Stimulated activated CD8-positive, alpha-beta memory T cell treated with anti-CD3 and anti-CD28 coated beads, Interleukin-15, amount 100 ng/mL, for 1 hour (primary cell): Measurements from ENCODE around the gene TACC2.

ENCODE experiments used
- DNase-seq: peaks from one replicate; pipeline ENCODE4 v3.0.0-alpha.2; 2020; ENCODE audit warnings: low read depth

TACC2 gene

DNA sequence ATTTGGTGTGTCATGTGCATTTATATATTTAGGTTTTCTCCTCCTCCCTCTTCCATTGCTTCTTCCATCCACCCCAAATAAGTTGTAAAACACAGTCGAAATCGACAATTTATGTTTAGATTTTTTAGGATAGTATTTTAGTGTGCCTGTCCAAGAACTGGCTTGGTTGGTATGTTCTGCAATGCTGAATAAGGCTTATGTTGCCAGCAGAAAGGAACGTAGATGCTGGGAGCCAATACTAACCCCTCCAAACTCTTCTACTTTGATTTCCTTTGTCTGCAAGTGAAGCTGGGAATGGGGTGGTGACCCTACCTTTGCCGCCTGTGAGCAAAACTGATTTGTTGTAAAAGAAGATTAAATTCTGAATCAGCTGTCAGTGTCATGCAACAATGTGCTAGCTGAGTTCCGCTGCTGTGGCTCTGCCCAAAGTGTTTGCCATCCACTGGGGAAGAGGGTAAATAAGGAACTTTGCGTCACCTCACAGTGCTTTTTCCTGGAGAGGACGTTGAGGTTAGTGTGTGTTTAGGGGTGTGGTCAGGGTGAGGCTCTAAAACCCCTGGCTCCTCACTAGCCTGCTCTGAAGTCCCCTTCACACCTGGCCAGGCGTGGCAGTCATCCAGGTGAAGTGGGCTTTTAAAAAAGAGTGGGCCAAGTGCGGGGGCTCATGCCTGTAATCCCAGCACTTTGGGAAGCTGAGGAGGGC lies 44.4 kb downstream of the TACC2 start:
- no peak for DNase-seq

DNA sequence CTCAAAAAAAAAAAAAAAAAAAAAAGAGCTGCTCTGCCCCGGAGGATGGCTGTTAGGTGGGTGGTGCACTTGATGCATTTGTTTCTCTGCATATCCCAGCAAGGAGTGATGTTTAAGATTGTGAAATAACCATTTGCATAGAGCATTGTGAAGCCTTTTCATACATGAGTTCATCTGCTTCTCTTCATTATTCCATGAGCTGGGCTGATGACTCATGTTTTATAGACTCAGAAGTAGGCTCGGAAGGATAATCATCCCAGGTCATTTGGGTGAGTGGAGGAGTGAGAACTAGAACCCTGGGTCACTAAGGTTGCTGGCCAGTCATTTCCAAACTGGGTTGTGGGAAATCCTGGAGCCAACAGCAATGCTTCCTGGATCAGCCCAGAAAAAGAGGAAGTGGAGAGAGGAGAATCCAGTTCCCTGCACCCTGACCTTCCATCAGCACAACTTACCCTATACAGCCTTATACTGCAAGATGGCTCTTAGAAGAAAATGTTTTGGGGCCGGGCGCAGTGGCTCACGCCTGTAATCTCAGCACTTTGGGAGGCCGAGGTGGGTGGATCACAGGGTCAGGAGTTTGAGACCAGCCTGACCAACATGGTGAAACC lies 45.3 kb downstream of the TACC2 start:
- DNase-seq: no peak

DNA sequence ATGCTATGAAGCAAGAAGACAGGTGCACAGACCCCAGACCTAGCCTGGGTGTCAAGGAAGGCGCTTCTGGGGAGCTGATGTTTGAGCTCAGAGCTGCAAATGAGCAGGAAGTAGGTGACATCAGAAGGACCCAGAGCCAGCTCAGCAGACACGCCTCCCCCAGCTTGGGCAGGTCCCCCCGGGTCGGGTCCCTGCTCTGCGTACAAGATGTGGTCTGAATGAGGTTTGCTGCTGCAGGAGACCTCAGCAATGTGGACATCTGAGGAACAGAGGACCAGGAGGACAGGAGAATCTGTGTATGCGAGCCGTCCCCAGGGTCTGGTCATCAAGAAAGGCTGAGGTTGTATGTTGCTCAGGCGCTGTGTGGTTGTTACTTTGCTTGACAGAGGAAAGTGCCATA lies 51.8 kb downstream of the TACC2 start:
- no peak for DNase-seq

DNA sequence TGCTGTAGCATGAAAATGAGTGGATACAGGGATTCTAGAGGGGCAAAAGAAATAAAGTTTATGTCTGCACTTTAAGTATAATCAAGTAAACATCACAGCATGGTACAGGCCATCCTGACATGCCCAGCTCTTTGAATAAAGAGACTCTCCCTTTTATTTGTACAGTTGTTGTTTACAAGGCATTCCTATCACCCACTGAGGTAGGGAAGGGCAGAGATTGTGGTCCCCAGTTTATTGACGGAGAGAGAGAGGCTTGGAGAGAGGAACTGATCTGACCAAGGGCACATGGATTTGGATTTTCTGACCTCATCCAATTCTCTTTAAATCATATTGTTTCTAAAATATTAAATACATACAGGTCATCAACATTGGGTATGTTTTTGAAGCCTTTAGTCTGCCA lies 53.9 kb downstream of the TACC2 start:
- no peak for DNase-seq

DNA sequence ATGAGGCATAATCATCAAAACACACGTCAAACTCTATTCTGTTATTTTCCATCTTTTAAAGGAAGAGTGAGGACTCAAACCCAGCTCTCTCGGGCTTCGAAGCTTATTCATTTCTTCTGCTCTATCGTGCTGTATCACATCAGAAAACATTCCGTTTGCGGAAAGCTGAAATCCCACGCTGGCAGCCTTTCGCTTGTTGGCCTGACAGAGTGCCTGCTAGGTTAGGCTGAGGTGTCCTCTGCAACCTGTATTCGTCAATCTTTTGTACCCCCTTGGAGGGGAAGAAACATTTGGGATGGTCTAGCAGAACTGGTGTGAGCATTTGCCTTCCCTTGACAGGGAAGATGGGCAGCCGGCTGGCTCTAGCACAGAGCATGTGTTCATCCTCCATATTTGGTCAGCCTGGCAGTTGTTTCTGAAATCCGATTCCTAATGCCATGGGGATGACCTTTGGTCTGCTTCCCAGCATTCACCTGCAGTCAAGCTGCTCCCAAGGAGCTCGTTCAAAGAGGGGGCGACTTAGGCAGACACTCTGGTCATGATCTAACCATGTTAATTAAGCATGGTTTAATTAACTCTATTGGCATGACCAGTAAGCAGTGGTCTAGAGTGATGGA lies 55.2 kb downstream of the TACC2 start:
- no peak for DNase-seq

DNA sequence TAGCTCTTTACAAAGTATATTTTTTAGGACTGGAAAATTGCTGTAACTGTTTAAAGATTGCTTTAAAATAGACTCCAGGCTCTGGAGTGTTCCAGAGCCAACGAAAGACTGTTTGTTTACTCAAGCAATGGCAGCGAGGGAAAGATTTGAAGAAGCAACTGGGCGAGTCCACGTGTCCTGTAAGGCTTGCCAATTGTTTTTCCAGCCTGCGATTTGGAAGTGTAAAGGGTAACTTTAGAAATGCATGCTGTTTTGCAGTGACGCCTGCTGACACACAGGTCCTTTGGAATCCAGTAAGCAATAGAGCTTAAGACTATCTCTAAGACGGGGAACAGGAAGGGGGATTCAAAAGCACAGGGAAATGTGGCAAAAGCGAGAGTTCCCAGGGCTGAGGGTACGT lies 55.8 kb downstream of the TACC2 start:
- DNase-seq: no peak

DNA sequence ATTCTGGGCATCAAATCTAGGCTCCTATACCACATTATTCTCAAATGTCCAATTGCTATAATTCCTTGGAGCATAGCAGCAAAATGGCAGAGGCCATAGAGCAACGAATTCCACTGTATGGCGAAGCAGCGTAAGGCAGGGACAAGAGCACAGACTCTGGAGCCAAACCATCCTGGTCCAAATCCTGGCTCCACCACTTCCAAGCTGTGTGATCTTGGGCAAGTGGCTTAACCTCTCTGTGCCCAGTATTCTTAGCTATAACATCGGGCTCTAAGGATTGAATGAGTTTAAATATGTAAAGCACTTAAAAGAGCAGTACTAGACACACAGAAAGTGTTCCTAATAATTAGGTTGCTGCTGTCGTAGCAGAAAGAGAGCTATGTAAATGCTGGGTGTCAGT lies 56.2 kb downstream of the TACC2 start:
- DNase-seq: no peak

DNA sequence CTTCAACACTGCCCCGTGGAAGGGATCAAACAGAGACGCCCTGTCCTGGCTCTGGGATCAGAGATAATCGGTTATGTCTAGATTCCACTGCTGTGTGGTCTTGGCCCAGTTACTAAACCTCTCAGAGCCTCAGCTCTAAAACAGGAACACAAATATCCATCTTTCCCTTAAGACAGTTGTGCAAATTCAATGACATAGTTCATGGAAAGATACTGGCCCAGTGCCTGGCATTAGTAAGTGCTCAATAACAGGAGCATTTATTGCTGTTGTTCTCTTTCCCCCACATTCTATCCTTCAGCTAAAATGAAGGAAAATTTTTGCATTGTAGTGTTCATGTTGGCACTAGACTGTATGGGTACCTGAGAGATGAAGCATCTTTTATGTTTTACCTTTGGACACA lies 58.6 kb downstream of the TACC2 start:
- DNase-seq: no peak

DNA sequence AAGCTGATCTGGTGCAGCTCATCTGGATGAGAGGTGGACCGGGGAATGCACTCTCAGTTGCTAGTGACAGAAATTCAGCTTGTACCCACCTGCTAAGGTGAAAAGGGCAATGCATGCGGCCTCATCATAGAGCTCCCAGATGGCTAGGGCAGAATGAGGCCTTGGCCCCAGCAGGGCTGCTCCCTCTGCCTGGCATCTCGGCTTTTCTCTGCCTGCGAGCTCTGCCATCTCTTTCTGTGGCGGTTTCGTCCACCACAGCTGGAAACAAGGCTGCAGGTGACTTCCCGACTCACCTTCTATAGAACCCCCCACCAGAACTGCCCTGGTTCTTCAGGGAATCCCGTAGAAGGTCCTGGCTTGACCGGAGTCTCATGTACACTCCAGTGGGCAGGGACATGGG lies 60.1 kb downstream of the TACC2 start:
- no peak for DNase-seq

DNA sequence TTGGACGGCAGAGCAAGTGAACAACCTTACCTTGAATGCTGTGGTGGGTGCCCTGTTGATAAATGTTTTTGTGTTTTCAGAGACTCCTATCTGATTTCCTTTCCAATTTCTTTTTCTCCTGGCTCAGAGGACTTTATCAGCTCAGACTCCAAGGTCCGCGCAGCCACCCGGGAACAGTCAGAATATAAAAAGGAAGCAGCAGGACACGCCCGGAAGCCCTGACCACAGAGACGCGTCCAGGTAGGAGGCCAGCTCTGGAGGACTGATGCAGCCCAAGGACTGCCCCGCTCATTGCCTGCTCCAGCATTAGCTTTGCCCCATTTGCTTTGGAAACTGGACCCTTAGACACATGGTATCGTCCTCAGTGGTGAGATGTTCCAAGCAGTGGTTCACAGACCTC lies 61.3 kb downstream of the TACC2 start:
- no peak for DNase-seq

DNA sequence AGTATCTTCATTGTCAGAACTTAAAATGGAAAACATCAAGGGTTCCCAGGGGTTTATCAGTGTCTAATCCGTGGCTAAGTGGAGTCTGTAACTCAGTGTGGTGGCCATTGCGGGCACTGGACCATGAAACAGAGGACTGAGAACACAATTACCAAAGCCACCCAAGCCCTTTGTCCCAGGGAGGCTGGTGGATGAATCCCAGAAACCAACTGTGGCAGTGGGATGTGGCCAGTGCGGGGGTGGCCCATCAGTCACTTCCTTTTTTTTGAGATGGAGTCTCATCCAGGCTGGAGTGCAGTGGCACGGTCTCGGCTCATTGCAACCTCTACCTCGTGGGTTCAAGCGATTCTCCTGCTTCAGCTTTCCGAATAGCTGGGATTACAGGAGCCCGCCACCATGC lies 61.8 kb downstream of the TACC2 start:
- no peak for DNase-seq

DNA sequence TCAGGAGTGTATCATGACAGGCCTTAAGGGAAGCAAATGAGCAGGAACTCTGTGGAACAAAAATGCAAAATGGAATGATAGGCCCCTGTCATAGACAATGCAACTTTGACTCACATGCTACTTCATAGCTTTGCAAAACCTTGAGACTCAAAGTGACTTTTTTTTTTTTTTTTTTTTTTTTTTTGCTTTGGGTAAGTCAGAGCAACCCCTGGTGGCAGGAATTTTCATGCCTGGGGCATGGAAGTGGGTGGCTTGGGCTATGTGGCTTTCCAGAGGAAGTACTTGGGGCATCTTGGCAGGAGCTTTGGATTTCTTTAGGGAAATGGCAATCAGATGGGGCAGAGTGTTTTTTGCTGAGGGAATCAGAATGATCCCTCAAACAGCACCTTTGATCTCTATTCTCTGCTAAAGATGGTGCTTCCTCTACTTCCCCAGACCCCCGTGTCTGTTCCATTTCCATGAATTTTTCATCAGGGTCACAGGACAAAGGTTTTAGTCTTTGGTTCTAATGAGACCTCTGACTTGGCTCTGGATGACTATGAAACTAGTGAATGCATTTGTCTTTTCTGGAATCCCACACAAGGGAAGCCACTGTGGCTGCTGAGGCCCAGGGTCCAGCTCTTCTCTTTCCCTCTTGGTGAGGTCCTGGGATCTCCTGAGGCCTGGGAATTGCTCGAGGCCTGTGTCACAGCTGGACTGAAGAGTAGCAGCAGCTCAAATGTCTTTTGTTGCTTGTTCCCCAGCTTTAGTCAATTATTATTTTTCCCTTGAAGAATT lies 62.8 kb downstream of the TACC2 start:
- DNase-seq: no peak

DNA sequence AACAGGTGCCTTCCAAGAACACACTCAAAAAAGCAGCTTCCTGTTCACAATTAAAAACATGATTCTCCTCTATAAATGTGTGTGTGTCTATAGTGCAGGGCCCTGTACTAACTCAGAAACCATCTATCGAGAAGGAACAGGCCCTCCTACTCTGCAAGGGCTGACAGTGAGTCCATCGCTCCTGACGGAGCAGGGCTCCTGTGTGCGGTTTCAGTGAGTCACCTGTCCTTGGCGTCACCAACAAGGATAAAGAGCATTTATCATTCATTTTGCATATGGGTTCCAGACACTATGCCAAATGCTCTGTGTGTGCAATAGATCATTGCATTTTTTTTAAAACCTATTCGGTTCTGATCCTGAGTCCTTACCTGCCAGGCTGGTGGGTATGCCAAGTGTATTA lies 63.7 kb downstream of the TACC2 start:
- no peak for DNase-seq

DNA sequence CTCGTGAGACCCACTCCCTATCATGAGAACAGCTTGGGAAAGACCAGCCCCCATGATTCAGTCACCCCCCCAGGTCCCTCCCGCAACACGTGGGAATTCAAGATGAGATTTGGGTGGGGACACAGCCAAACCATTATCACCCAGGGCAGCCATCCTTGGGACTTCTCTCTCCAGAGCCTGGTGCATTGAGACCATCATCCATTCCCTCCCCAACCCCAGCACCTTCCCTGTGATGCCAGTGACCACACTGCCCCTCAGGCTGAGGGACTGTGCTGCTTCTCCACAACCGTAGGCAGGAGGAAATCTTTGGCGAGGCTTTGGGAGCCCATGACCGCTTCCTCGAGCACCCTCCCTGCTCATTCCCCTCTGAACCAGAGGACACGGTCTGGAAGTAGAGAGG lies 64.4 kb downstream of the TACC2 start:
- no peak for DNase-seq

DNA sequence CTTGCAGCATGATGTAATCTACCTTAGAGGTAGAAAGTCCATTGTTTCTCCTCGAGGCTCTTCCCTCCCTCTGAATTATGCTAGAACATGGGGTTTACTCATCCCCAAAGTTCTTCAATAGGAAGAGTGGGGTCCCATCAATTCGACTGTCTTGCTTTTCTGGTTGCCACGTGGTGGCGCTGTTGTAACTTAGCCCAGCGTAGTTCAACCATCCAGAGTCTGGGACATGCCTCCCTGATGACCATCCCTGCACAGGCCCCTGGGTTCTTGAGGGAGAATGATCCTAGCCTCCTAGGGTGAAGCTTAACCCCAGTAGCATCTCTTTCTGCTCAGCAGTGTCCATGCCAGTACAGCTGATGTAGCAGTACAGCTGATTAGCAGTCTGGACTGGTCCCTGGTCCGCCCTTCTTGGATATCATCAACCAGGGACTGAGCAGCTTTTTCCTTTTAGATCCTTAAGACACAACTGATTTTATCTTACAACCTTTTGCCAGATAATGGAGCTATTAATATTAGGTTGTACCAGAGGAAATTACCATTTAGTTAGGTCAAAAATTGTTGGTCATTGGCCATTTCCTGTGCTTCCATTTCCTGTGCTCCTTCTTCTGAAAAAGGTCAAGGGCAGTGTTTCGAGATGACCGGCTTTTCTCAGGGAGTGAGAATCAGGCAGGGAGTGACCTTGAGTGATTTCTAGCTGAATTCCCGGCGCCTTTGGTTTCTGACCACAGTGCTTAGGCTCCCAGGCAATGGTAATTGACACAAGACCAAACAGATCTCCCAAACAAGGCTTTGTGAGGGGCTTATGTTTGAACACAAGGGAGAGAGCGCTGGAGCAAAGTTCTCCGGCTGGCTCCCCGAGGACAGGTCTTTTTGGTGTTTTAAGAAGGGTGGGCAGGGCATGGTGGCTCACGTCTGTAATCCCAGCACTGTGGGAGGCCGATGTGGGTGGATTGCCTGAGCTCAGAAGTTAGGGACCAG lies 65.4 kb downstream of the TACC2 start:
- DNase-seq: no peak

DNA sequence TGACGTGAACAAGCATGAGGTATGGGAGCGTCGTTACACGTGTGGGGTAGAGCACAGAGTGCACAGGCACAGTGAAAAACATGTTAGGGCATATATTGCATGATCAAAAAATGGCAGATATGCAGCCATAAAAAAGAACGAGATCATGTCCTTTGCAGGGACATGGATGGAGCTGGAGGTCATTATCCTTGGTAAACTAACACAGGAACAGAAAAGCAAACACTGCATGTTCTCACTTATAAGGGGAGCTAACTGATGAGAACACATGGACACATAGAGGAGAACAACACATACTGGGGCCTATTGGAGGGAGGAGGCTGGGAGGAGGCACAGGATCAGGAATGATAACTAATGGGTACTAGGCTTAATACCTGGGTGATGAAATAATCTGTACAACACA lies 66.3 kb downstream of the TACC2 start:
- DNase-seq: no peak

DNA sequence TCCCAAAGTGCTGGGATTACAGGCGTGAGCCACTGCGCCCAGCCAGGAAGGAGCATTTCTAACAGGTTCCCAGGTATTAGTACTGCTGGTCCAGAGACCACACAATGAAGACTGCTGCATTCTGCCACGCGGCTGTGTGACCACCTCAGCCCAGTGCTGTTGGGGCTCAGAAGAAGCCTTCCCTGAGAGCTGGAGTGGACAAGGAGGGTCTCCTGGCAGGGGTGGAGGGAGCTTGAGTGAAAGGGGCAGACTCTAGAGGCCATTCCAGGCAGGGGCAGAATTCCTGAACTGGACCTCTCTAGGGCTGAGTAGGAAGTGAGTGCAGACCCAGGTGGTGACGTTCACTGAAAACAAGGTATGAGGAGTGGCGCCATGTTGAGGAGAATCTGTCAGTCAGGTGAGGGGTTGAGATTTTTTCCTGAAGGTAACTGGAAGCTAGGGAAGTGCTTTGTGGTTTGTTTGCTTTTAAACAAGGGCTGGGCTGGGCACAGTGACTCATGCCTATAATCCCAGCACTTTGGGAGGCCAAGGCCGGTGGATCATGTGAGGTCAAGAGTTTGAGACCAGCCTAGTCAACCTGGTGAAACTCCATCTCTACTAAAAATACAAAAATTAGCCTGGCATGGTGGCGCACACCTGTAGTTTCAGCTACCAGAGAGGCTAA lies 67.6 kb downstream of the TACC2 start:
- DNase-seq: no peak

DNA sequence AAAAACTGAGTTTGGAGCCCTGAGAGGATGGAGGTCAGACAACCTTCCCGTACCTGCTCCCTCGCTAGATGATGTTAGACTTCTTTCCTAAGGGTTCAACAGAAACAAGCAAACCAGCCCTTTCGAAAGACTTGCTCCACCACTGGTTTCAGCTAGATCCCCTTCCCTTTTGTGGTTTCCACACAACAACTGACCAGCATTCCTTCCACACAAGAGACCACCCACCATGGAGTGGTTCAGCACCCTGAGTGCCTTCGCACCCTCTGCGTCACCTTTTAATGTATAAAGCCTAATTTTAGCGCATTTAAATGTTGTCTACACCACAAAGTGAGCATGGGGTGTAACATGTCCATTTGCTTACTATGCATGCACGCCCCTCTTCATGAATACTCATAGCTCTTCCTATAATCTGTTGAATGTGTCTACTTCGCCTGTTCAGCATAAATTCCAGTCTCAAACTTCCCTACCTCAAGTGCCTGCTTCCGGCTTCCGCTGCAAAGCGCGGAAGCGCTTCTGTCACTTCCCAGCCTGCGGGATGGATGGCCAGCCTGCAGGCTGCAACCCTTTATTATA lies 69.0 kb downstream of the TACC2 start:
- no peak for DNase-seq

DNA sequence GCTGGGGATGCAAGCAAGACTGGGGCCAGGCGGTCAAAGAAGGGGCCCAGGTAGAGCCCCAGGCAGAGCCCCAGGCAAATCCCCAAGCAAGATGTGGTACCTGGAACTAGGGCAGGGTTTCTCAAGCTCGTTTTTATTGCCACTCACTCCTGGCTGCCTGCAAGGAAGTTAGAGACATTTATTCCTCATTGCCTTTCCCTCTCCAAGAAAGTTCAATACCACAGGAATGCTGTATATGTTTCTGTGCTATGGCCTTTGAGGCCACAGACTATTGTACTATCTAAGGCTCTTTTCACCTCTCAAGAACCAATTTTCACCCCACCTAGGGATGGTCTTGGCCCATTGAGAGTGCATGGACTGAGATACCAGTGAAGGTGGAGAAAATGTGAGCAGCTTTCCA lies 71.3 kb downstream of the TACC2 start:
- DNase-seq: no peak

DNA sequence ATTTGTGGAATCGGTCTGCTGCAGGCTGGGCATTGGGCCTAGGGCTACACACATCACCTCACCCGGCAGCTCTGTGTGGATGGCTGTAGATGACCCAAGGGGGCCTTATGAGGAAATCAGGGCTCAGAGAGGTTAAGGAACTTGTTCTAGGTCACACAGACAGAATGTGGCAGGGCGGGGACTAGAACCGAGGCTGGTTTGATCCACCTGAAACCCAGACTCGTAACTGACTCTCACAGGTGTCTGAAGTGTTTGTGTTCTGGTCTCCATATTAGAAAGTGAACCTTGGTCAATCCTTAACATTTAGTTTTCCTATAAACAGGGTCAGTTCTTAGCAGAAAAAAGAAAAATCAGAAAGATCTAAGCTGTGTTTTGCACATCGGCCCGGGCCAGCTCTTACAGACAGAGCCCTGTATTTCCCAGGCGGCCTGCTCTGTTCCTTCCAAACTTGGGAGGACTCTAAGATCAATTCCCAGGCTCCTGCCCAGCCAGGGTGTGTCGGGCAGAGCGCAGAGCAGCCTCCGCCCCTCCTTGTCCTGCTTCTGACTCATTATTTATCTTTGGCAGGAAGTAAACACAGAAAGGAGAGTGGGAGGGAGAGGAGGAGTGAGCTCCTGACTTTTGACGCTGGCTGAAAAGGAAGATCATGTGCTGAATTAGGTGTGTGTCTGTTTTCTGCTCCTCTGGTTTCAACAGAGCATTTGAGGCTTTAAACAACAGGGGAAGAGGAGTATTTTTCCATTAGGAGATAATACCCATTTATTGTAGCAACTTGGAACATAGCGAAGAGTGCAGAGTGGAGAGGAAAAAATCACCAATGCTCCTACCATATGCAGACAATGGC lies 74.1 kb downstream of the TACC2 start:
- DNase-seq: no peak
